Measurements from ENCODE around the gene FBN1. TPM values are rescaled to one million over a fixed set of nuclear protein-coding genes. Genes with fewer than 3 reads are reported as not detected.

FBN1 gene
- total RNA-seq, 1 experiment from 2014 or later, result 6.7 TPM

GRCh38 chr15:48681353-48681752, 35.8 kb upstream of the FBN1 start:
- DNase-seq (peak; percentile 83), ATAC-seq (peak; percentile 74)
- Histone ChIP-seq H3K27me3 (ENCODE audit: low read length) (no peaks in the 10 kb centered on the region), H3F3A (ENCODE audit: low read length, unreplicated experiment) (peaks cover 6% of the 10 kb centered on the region), H3K79me2 (ENCODE audit: low read length) (no peaks in the 10 kb centered on the region), H2AFZ (ENCODE audit: low read length) (no peak overlapping the region), H3K9me3 (ENCODE audit: low read length) (no peaks in the 10 kb centered on the region), H3K4me3 (ENCODE audit: low read length) (no peak overlapping the region), H3K36me3 (ENCODE audit: low read depth, low read length) (no peaks in the 10 kb centered on the region), H3K9ac (ENCODE audit: low read length) (peak overlapping the region; percentile 77), H3K9me2 (replicated peaks; ENCODE audit: low read length) (no peaks in the 10 kb centered on the region), H3K27ac (ENCODE audit: low read length) (peak overlapping the region; percentile 98), H3K4me2 (ENCODE audit: low read length) (peak overlapping the region; percentile 66), H3K4me1 (ENCODE audit: insufficient read depth, low read length) (peaks cover 44% of the 10 kb centered on the region), H4K20me1 (ENCODE audit: low read length) (no peaks in the 10 kb centered on the region)
- CTCF ChIA-PET, result no interaction called here
- intact Hi-C loops (cut with micrococcal nuclease), result no loop called here
- POLR2A ChIA-PET (ENCODE audit: unreplicated experiment), result no interaction called here
- TF ChIP-seq CTCF (conservative IDR thresholded peaks at IDR 0.05; ENCODE audit: low read depth, low read length) (no peak), EZH2 (IDR thresholded peaks at IDR 0.05; ENCODE audit: low read length, unreplicated experiment) (no peak), EZH2phosphoT487 (IDR thresholded peaks at IDR 0.05; ENCODE audit: borderline replicate concordance, low read length) (no peak)
- BruUV-seq (replicated peaks), result no TSS peak

GRCh38 chr15:48680841-48681240, 35.3 kb upstream of the FBN1 start:
- H3K4me3 ChIP-seq (ENCODE audit: low read length), result no peak overlapping the region
- DNase-seq (peak; percentile 90), ATAC-seq (peak; percentile 91)
- H3K27me3 ChIP-seq (ENCODE audit: low read length), result no peaks in the 10 kb centered on the region
- no peak overlapping the region for H2AFZ ChIP-seq (ENCODE audit: low read length)
- no peaks in the 10 kb centered on the region for H3K79me2 ChIP-seq (ENCODE audit: low read length)
- H3F3A ChIP-seq (ENCODE audit: low read length, unreplicated experiment), result peaks cover 6% of the 10 kb centered on the region
- peak overlapping the region; percentile 66 for H3K4me2 ChIP-seq (ENCODE audit: low read length)
- CTCF ChIA-PET, result no interaction called here
- TF ChIP-seq EZH2phosphoT487 (IDR thresholded peaks at IDR 0.05; ENCODE audit: borderline replicate concordance, low read length) (no peak), CTCF (conservative IDR thresholded peaks at IDR 0.05; ENCODE audit: low read depth, low read length) (no peak), EZH2 (IDR thresholded peaks at IDR 0.05; ENCODE audit: low read length, unreplicated experiment) (no peak)
- peak overlapping the region; percentile 77 for H3K9ac ChIP-seq (ENCODE audit: low read length)
- no peaks in the 10 kb centered on the region for H4K20me1 ChIP-seq (ENCODE audit: low read length)
- H3K4me1 ChIP-seq (ENCODE audit: insufficient read depth, low read length), result peaks cover 44% of the 10 kb centered on the region
- H3K9me3 ChIP-seq (ENCODE audit: low read length), result no peaks in the 10 kb centered on the region
- intact Hi-C loops (cut with micrococcal nuclease), result no loop called here
- peak overlapping the region; percentile 98 for H3K27ac ChIP-seq (ENCODE audit: low read length)
- BruUV-seq (replicated peaks), result no TSS peak
- POLR2A ChIA-PET (ENCODE audit: unreplicated experiment), result no interaction called here
- no peaks in the 10 kb centered on the region for H3K36me3 ChIP-seq (ENCODE audit: low read depth, low read length)
- no peaks in the 10 kb centered on the region for H3K9me2 ChIP-seq (replicated peaks; ENCODE audit: low read length)

- no TSS peak for BruUV-seq (replicated peaks)
- CTCF ChIA-PET, result no interaction called here
- POLR2A ChIA-PET (ENCODE audit: unreplicated experiment), result interaction anchor here (0.6 kb wide), 1 partner anchor 198 kb away, joined by 5 read pairs; the partner anchor contains the start of gene EID1
- Histone ChIP-seq H3K9me2 (replicated peaks; ENCODE audit: low read length) (no peaks in the 10 kb centered on the region), H3K4me1 (ENCODE audit: insufficient read depth, low read length) (peaks cover 44% of the 10 kb centered on the region), H3K27me3 (ENCODE audit: low read length) (no peaks in the 10 kb centered on the region), H4K20me1 (ENCODE audit: low read length) (no peaks in the 10 kb centered on the region), H3K4me2 (ENCODE audit: low read length) (no peak overlapping the region), H3K9ac (ENCODE audit: low read length) (peak overlapping the region; percentile 67), H3K79me2 (ENCODE audit: low read length) (no peaks in the 10 kb centered on the region), H3K36me3 (ENCODE audit: low read depth, low read length) (no peaks in the 10 kb centered on the region), H3F3A (ENCODE audit: low read length, unreplicated experiment) (peaks cover 6% of the 10 kb centered on the region), H2AFZ (ENCODE audit: low read length) (no peak overlapping the region), H3K27ac (ENCODE audit: low read length) (peak overlapping the region; percentile 98), H3K4me3 (ENCODE audit: low read length) (no peak overlapping the region), H3K9me3 (ENCODE audit: low read length) (no peaks in the 10 kb centered on the region)
- intact Hi-C loops (cut with micrococcal nuclease), result no loop called here
- ATAC-seq (no peak), DNase-seq (peak; percentile 10)
- no peak for TF ChIP-seq EZH2phosphoT487 (IDR thresholded peaks at IDR 0.05; ENCODE audit: borderline replicate concordance, low read length)
Measured at GRCh38 chr15:48679952-48680351, 34.4 kb upstream of the FBN1 start.
